ENCODE results near the gene RIMKLB.

The RIMKLB gene

DNA sequence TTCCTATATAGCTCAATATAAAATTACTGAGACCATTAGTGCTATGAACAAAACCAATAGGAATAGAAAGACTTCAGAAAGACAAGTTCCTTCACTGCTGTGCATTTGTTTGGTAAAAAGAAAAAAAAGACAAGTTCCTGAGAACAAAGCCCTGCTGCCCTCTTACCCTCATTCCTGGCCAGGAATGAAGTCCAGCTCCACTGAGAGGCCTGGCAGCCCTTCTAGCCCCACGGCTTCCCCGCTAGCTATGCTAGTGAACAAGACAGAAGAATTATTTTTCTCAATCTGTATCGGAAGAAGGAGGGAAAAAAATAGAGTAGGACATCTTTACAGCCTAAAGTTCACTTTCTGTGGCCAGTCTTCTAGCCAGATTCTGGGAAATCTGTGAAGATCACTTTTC lies 36.8 kb upstream of the RIMKLB start:
- TF ChIP-seq, protein P1, sequence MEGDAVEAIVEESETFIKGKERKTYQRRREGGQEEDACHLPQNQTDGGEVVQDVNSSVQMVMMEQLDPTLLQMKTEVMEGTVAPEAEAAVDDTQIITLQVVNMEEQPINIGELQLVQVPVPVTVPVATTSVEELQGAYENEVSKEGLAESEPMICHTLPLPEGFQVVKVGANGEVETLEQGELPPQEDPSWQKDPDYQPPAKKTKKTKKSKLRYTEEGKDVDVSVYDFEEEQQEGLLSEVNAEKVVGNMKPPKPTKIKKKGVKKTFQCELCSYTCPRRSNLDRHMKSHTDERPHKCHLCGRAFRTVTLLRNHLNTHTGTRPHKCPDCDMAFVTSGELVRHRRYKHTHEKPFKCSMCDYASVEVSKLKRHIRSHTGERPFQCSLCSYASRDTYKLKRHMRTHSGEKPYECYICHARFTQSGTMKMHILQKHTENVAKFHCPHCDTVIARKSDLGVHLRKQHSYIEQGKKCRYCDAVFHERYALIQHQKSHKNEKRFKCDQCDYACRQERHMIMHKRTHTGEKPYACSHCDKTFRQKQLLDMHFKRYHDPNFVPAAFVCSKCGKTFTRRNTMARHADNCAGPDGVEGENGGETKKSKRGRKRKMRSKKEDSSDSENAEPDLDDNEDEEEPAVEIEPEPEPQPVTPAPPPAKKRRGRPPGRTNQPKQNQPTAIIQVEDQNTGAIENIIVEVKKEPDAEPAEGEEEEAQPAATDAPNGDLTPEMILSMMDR (IDR thresholded peaks at IDR 0.05): no peak
- Histone ChIP-seq H3K4me3 (ENCODE audit: low read depth, low read length) (no peak overlapping the region), H3K4me2 (ENCODE audit: low read length) (no peak overlapping the region), H3K27ac (no peak overlapping the region), H3K36me3 (ENCODE audit: control insufficient read depth, insufficient read depth, low read length) (no peaks in the 10 kb centered on the region), H3K27me3 (ENCODE audit: control insufficient read depth, insufficient read depth, low read length) (no peaks in the 10 kb centered on the region), H3K9me3 (ENCODE audit: control insufficient read depth, low read length) (no peaks in the 10 kb centered on the region), H3K9ac (no peak overlapping the region), H3K79me2 (no peaks in the 10 kb centered on the region), H2AFZ (no peak overlapping the region), H3K4me1 (no peaks in the 10 kb centered on the region)

DNA sequence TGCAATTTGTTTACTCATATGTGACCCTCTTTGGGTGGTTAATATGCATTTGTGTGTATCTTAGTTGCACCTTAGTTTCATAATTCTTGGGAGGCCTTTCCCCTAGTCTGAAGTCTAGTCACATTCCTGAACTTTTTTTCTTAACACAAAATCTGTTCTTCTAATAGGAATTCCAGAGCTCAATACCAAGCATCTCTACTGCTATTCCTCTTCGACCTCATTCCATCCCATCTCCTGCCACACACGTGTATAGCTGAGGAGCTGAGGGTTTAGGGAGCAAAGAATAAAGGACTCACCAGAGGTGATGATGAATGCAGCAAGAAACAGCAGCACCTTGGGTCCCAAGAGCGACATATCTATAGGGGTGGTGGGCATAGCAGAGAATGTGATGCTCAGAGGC lies 36.0 kb upstream of the RIMKLB start:
- no peaks in the 10 kb centered on the region for H3K27me3 ChIP-seq (ENCODE audit: control insufficient read depth, insufficient read depth, low read length)
- no peak overlapping the region for H3K27ac ChIP-seq
- H3K79me2 ChIP-seq: no peaks in the 10 kb centered on the region
- TF ChIP-seq, protein P1 (IDR thresholded peaks at IDR 0.05): no peak
- no peak overlapping the region for H3K4me2 ChIP-seq (ENCODE audit: low read length)
- no peak overlapping the region for H3K4me3 ChIP-seq (ENCODE audit: low read depth, low read length)
- no peaks in the 10 kb centered on the region for H3K36me3 ChIP-seq (ENCODE audit: control insufficient read depth, insufficient read depth, low read length)
- no peak overlapping the region for H2AFZ ChIP-seq
- H3K9ac ChIP-seq: no peak overlapping the region
- H3K9me3 ChIP-seq (ENCODE audit: control insufficient read depth, low read length): no peaks in the 10 kb centered on the region
- no peaks in the 10 kb centered on the region for H3K4me1 ChIP-seq

DNA sequence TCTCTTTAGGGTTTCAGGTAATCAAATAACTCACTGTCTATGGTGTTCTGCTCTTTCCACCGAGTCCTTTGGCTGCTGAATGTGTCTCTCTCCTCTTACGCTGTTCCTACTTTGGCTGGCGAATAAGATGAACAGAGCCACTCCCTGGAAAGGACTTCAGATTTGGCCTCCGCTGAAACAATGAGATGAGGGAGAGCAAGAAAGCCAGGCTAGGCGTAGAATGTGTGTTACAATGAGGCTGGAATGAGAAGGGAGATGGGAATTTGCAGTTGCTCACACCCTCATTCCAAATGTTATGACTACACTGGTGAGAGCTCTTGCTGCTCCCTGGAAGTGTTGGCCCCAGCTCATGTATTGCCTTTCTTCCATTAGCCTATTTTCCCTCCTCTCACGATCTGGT lies 35.2 kb upstream of the RIMKLB start, which contains the start of gene MFAP5:
Gene MFAP5, minus strand, starts transcription at position 234 of the 400 bp plus-strand sequence. CDS start 722 bp downstream, outside the sequence.
- Histone ChIP-seq H2AFZ (no peak within 1 kb of the TSS), H3K9me3 (ENCODE audit: control insufficient read depth, low read length) (no peaks in the 10 kb centered on the region), H3K79me2 (no peaks in the 10 kb centered on the region), H3K4me3 (ENCODE audit: low read depth, low read length) (no peak within 1 kb of the TSS), H3K36me3 (ENCODE audit: control insufficient read depth, insufficient read depth, low read length) (no peaks in the 10 kb centered on the region), H3K4me2 (ENCODE audit: low read length) (no peak within 1 kb of the TSS), H3K4me1 (no peaks in the 10 kb centered on the region), H3K9ac (no peak within 1 kb of the TSS), H3K27ac (no peak within 1 kb of the TSS), H3K27me3 (ENCODE audit: control insufficient read depth, insufficient read depth, low read length) (no peaks in the 10 kb centered on the region)
- TF ChIP-seq, protein P1 (IDR thresholded peaks at IDR 0.05): no peak

DNA sequence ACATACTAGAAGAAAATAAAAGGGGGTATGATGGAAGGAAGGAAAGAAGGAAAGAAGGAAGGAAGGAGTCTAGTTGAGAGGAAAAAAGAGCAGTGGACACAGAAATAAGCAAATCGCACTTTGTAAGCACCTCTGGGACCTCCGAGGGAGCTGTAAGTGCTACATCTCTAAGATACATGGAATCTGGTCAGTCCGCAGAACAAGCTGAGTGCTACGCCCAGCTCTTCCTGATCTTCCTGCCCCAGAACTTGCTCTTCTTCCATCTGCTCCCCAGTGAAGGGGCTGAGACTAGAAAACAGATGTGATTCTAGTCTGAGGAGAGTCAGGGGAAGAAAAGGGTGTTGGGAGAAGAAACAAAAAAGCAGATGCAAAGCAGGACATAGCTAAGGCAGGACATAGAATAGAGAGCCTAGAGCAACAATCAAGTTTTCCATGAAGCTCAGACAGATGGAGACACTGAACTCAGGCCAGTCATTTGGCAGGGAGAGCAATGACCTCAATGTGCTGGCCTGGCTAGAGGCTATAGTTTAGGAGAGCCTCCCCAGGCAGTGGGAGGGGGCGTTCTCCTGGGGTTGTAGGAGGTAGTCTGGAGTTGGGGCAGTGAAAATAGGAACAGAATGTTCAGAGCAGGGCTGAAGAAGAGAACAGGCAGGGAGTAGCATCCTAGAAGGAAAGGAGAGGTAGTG lies 33.4 kb upstream of the RIMKLB start:
- Histone ChIP-seq H3K9me3 (ENCODE audit: control insufficient read depth, low read length) (no peaks in the 10 kb centered on the region), H3K36me3 (ENCODE audit: control insufficient read depth, insufficient read depth, low read length) (no peaks in the 10 kb centered on the region), H3K27me3 (ENCODE audit: control insufficient read depth, insufficient read depth, low read length) (no peaks in the 10 kb centered on the region), H2AFZ (no peak overlapping the region), H3K27ac (no peak overlapping the region), H3K4me3 (ENCODE audit: low read depth, low read length) (no peak overlapping the region), H3K4me2 (ENCODE audit: low read length) (no peak overlapping the region), H3K4me1 (peaks cover 4% of the 10 kb centered on the region), H3K9ac (no peak overlapping the region), H3K79me2 (no peaks in the 10 kb centered on the region)
- TF ChIP-seq, protein P1 (IDR thresholded peaks at IDR 0.05): no peak

DNA sequence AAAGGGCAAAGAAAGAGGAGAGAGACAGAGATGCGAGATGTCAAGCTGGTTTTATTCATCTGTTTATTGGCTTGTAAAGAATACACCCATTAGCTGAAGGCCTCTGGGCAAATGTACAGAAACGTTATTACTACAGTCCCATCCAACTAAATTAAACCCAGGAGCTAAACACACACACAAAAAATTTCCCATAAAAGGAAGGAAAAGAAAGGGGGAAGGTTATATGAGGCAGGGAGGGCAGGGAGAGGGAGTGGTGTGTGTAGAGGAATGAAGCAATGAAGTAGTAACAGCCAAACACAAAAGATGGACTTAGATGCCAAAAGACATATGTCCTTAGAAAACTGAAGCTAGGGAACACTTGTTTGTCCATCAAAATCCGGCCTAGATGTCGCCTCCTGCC lies 32.0 kb upstream of the RIMKLB start:
- Histone ChIP-seq H3K36me3 (ENCODE audit: control insufficient read depth, insufficient read depth, low read length) (no peaks in the 10 kb centered on the region), H3K9ac (no peak overlapping the region), H2AFZ (no peak overlapping the region), H3K4me3 (ENCODE audit: low read depth, low read length) (no peak overlapping the region), H3K4me2 (ENCODE audit: low read length) (no peak overlapping the region), H3K9me3 (ENCODE audit: control insufficient read depth, low read length) (no peaks in the 10 kb centered on the region), H3K79me2 (no peaks in the 10 kb centered on the region), H3K27me3 (ENCODE audit: control insufficient read depth, insufficient read depth, low read length) (no peaks in the 10 kb centered on the region), H3K27ac (no peak overlapping the region), H3K4me1 (peaks cover 4% of the 10 kb centered on the region)
- TF ChIP-seq, protein P1 (IDR thresholded peaks at IDR 0.05): no peak

Data from parathyroid adenoma (tissue), 2 donors.